SJCRH30 (cell line): Measurements from ENCODE around the gene CDC25B. TPM values are rescaled to one million over a fixed set of nuclear protein-coding genes. Genes with fewer than 3 reads are reported as not detected.
"Not testable (repeated sequence)": the region's sequence is repeated elsewhere in the genome, so short reads cannot be mapped to it uniquely, and the experiment has no call there.

Experiments
- DNase-seq, 2 experiments: peaks; one replicate each; pipeline ENCODE4 v3.0.0-alpha.2; 2015 to 2020
- H3K27ac ChIP-seq: fragments of 250-450 bp; sonication (Bioruptor Pico); 2 replicates; pipeline ENCODE4 v1.5.1; 2020; ENCODE audit warnings: mild to moderate bottlenecking, moderate library complexity
- H3K27me3 ChIP-seq: fragments of 250-450 bp; sonication (Bioruptor Pico); 2 replicates; pipeline ENCODE4 v1.5.1; 2020; ENCODE audit warnings: mild to moderate bottlenecking, moderate library complexity
- H3K36me3 ChIP-seq: fragments of 250-450 bp; sonication (Bioruptor Pico); 2 replicates; pipeline ENCODE4 v1.5.1; 2020; ENCODE audit warnings: mild to moderate bottlenecking, moderate library complexity
- H3K4me1 ChIP-seq: fragments of 250-450 bp; sonication (Bioruptor Pico); 2 replicates; pipeline ENCODE4 v1.5.1; 2020; ENCODE audit warnings: mild to moderate bottlenecking, moderate library complexity
- H3K4me3 ChIP-seq: fragments of 250-450 bp; sonication (Bioruptor Pico); 2 replicates; pipeline ENCODE4 v1.5.1; 2020; ENCODE audit warnings: mild to moderate bottlenecking, moderate library complexity
- H3K9me3 ChIP-seq: fragments of 250-450 bp; sonication (Bioruptor Pico); replicated peaks from 2 replicates; pipeline ENCODE4 v1.5.1; 2020; ENCODE audit warnings: mild to moderate bottlenecking, moderate library complexity
- total RNA-seq: library from RNA; depleted of rRNA; stranded (reverse); fragments of >200 nt; shearing (Covaris generic); gene quantifications from 2 replicates; pipeline ENCODE4 v1.2.3, GENCODE V29; 2014; rRNA removed

Gene CDC25B
- total RNA-seq, 1 experiment from 2014 or later = 78.8 TPM

GRCh38 chr20:3842348-3842930, 46.3 kb downstream of the CDC25B start:
- Histone ChIP-seq H3K4me3 (no peak overlapping the region), H3K4me1 (0 out of 2 replicates have a peak, but pooled peaks cover 3% of the 10 kb centered on the region), H3K9me3 (no peaks in the 10 kb centered on the region), H3K27ac (no peak overlapping the region), H3K36me3 (no peaks in the 10 kb centered on the region), H3K27me3 (no peaks in the 10 kb centered on the region)
- no peak for DNase-seq

GRCh38 chr20:3843490-3843889, 47.4 kb downstream of the CDC25B start:
- no peaks in the 10 kb centered on the region for H3K36me3 ChIP-seq

GRCh38 chr20:3843990-3844619, 48.0 kb downstream of the CDC25B start:
- H3K4me3 ChIP-seq, H3K27me3 ChIP-seq, H3K9me3 ChIP-seq, H3K4me1 ChIP-seq, DNase-seq, H3K36me3 ChIP-seq, H3K27ac ChIP-seq: not testable (repeated sequence)

More at GRCh38 chr20:3843490-3843889, 47.4 kb downstream of the CDC25B start:
- Histone ChIP-seq H3K4me1 (0 out of 2 replicates have a peak, but pooled peaks cover 3% of the 10 kb centered on the region), H3K4me3 (no peak overlapping the region), H3K27me3 (no peaks in the 10 kb centered on the region), H3K27ac (no peak overlapping the region), H3K9me3 (no peaks in the 10 kb centered on the region)
- peak; percentile 33 to 34 for DNase-seq

- peak overlapping the region; percentile 96 for H3K4me3 ChIP-seq
- no peaks in the 10 kb centered on the region for H3K9me3 ChIP-seq
- no peaks in the 10 kb centered on the region for H3K36me3 ChIP-seq
- peak overlapping the region; percentile 54 for H3K27ac ChIP-seq
- H3K4me1 ChIP-seq = 0 out of 2 replicates have a peak, but pooled peaks cover 3% of the 10 kb centered on the region
- H3K27me3 ChIP-seq = no peaks in the 10 kb centered on the region
- no peak for DNase-seq
These were observed 50.2 kb downstream of the CDC25B start for GRCh38 chr20:3846378-3846739.

GRCh38 chr20:3846740-3847428, 50.8 kb downstream of the CDC25B start, which contains the start of gene MAVS:
Gene MAVS, plus strand, starts transcription at chr20:3846834. Its CDS starts 7,791 bp downstream, at chr20:3854625.
- 0 out of 2 replicates have a peak, but pooled peaks cover 3% of the 10 kb centered on the region for H3K4me1 ChIP-seq
- H3K36me3 ChIP-seq = no peaks in the 10 kb centered on the region
- H3K9me3 ChIP-seq = no peaks in the 10 kb centered on the region
- H3K4me3 ChIP-seq = peak within 1 kb of the TSS; percentile 96
- H3K27ac ChIP-seq = peak within 1 kb of the TSS; percentile 54
- peak; percentile 83 to 85 for DNase-seq
- no peaks in the 10 kb centered on the region for H3K27me3 ChIP-seq

- H3K9me3 ChIP-seq = no peaks in the 10 kb centered on the region
These were observed 51.4 kb downstream of the CDC25B start for GRCh38 chr20:3847429-3847940.

GRCh38 chr20:3848565-3848964, 52.5 kb downstream of the CDC25B start:
- DNase-seq = no peak
- Histone ChIP-seq H3K27ac (no peak overlapping the region), H3K4me1 (0 out of 2 replicates have a peak, but pooled peaks cover under 1% of the 10 kb centered on the region)

More at GRCh38 chr20:3847429-3847940, 51.4 kb downstream of the CDC25B start:
- H3K36me3 ChIP-seq = no peaks in the 10 kb centered on the region
- no peak for DNase-seq
- H3K4me1 ChIP-seq = 0 out of 2 replicates have a peak, but pooled peaks cover 3% of the 10 kb centered on the region
- peak overlapping the region; percentile 96 for H3K4me3 ChIP-seq
- H3K27me3 ChIP-seq = no peaks in the 10 kb centered on the region
- peak overlapping the region; percentile 54 for H3K27ac ChIP-seq

GRCh38 chr20:3854462-3854871, 58.4 kb downstream of the CDC25B start:
- DNase-seq = no peak
- Histone ChIP-seq H3K27me3 (no peaks in the 10 kb centered on the region), H3K36me3 (peaks cover 19% of the 10 kb centered on the region), H3K4me1 (no peaks in the 10 kb centered on the region), H3K9me3 (no peaks in the 10 kb centered on the region), H3K4me3 (no peak overlapping the region), H3K27ac (no peak overlapping the region)

More at GRCh38 chr20:3848565-3848964, 52.5 kb downstream of the CDC25B start:
- H3K4me3 ChIP-seq = no peak overlapping the region
- no peaks in the 10 kb centered on the region for H3K36me3 ChIP-seq
- H3K9me3 ChIP-seq = no peaks in the 10 kb centered on the region
- H3K27me3 ChIP-seq = no peaks in the 10 kb centered on the region

Other genes with a start within 250 kb of the CDC25B start
- gene GFRA4, start 132.9 kb upstream of the CDC25B start, total RNA-seq = not detected in 2 replicates
- not detected in 2 replicates for gene ADAM33, start 114.3 kb upstream of the CDC25B start, total RNA-seq
- 0.02 TPM in 1 of 2 replicates, not detected in the other for gene SIGLEC1, start 83.7 kb upstream of the CDC25B start, total RNA-seq
- not detected in 2 replicates for gene HSPA12B, start 63.6 kb upstream of the CDC25B start, total RNA-seq
- gene ADISSP, start 28.6 kb upstream of the CDC25B start, total RNA-seq = 44.9 and 51.3 TPM in 2 replicates
- gene SPEF1, start 14.9 kb upstream of the CDC25B start, total RNA-seq = 0.08 and 0.16 TPM in 2 replicates
- 34.6 and 36.7 TPM in 2 replicates for gene CENPB, start 9.6 kb upstream of the CDC25B start, total RNA-seq
- gene AP5S1, start 24.2 kb downstream of the CDC25B start, total RNA-seq = 8.9 and 9.4 TPM in 2 replicates
- 26.4 and 28.9 TPM in 2 replicates for gene MAVS, start 50.5 kb downstream of the CDC25B start, total RNA-seq
- 48.0 and 57.9 TPM in 2 replicates for gene PANK2, start 93.1 kb downstream of the CDC25B start, total RNA-seq
- gene RNF24, start 219.2 kb downstream of the CDC25B start, total RNA-seq = 7.4 and 7.5 TPM in 2 replicates